HCT116 (cell line): Measurements from ENCODE around the gene CBX8. TPM values are rescaled to one million over a fixed set of nuclear protein-coding genes. Genes with fewer than 3 reads are reported as not detected.

ENCODE experiments used
- ATAC-seq: fragments of 200-7000 bp; cut with Tn5 transposase; 2 replicates; pipeline ENCODE4 v1.9.1; 2020; ENCODE audit warnings: mild to moderate bottlenecking, moderate library complexity
- BruUV-seq: library from RNA; stranded (reverse); fragments of 400-500 nt; replicated peaks from 2 replicates; lab custom pipeline; 2021; lab: Mats Ljungman, UMichigan
- CTCF ChIA-PET: fragments of 300-600 bp; sonication (Branson Sonifier 250); formaldehyde crosslinking; loops from one replicate; lab custom pipeline; 2021; ENCODE audit warnings: antibody characterized with exemption; lab: Charles Lee
- POLR2A ChIA-PET: fragments of 300-600, 350-600 bp; sonication (Branson Sonifier 250); formaldehyde crosslinking; loops from one replicate; lab custom pipeline; 2021; ENCODE audit warnings: antibody characterized with exemption; lab: Charles Lee
- RAD21 ChIA-PET, 2 experiments: fragments of 300-600 bp; sonication (Branson Sonifier 250); formaldehyde crosslinking; loops; one replicate each; lab custom pipeline; 2023; ENCODE audit warnings: low total read pairs in 2 of 2; ENCODE audit not compliant: uncharacterized antibody in 2 of 2, unreplicated experiment in 2 of 2, low non-redundant PET in 1 of 2; lab: Charles Lee
- DNase-seq: peaks from one replicate; pipeline ENCODE4 v3.0.0-alpha.2; 2010; ENCODE audit warnings: low read depth, low spot score
- H2AFZ ChIP-seq: fragments of 200-600 bp; shearing (Covaris generic), sonication (generic); 2 replicates; pipeline ENCODE4 v1.6.1; 2017; ENCODE audit warnings: low read depth, mixed run types, mixed read lengths, antibody characterized with exemption, low read length; ENCODE audit not compliant: poor library complexity, severe bottlenecking
- H3K27ac ChIP-seq: 2 replicates; pipeline ENCODE4 v1.5.1; 2012; ENCODE audit warnings: low read depth, low read length
- H3K27me3 ChIP-seq: fragments of 200-600 bp; sonication (generic); 2 replicates; pipeline ENCODE4 v1.6.1; 2016; ENCODE audit warnings: mixed run types, low read length, mixed read lengths; ENCODE audit not compliant: insufficient read depth
- H3K36me3 ChIP-seq, 2 experiments: fragments of 200-500 bp in 1 of 2; fragments of 200-600 bp in 1 of 2; sonication (Bioruptor generic) in 1 of 2; sonication (generic) in 1 of 2; 2 replicates each; pipeline versions ENCODE4 v1.5.1 to v1.6.1; 2014 to 2016; ENCODE audit warnings: low read length in 2 of 2, inconsistent platforms in 1 of 2, mixed read lengths in 1 of 2, mixed run types in 1 of 2; ENCODE audit not compliant: insufficient read depth in 2 of 2, control insufficient read depth in 1 of 2
- H3K4me1 ChIP-seq, 2 experiments: fragments of 200-600 bp in 1 of 2; sonication (generic) in 1 of 2; 2 replicates each; pipeline versions ENCODE4 v1.5.1 to v1.6.1; 2012 to 2017; ENCODE audit warnings: low read length in 2 of 2, inconsistent platforms in 1 of 2, mild to moderate bottlenecking in 1 of 2, mixed read lengths in 1 of 2, mixed run types in 1 of 2, moderate library complexity in 1 of 2; ENCODE audit not compliant: insufficient read depth in 2 of 2, control insufficient read depth in 1 of 2
- H3K4me2 ChIP-seq: fragments of 200-600 bp; sonication (generic); 2 replicates; pipeline ENCODE4 v1.6.1; 2017; ENCODE audit warnings: mixed run types, low read length, mixed read lengths
- H3K4me3 ChIP-seq, 2 experiments: fragments of 200-600 bp in 1 of 2; sonication (generic) in 1 of 2; replicated peaks in 1 of 2; 2 replicates each; pipeline ENCODE4 v1.5.1; 2011 to 2016; ENCODE audit warnings: low read length in 2 of 2, control low read depth in 1 of 2, low read depth in 1 of 2, mild to moderate bottlenecking in 1 of 2, mixed read lengths in 1 of 2, mixed run types in 1 of 2
- H3K79me2 ChIP-seq: fragments of 200-600 bp; sonication (generic); 2 replicates; pipeline ENCODE4 v1.6.1; 2017; ENCODE audit warnings: mild to moderate bottlenecking, mixed run types, low read length, moderate library complexity, mixed read lengths; ENCODE audit not compliant: insufficient read depth
- H3K9ac ChIP-seq: fragments of 200-600 bp; sonication (generic); 2 replicates; pipeline ENCODE4 v1.6.1; 2016; ENCODE audit warnings: low read length, mixed read lengths
- H3K9me2 ChIP-seq: fragments of 200-600 bp; sonication (generic), shearing (Covaris generic); 2 replicates; pipeline ENCODE4 v1.6.1; 2017; ENCODE audit warnings: mixed run types, mild to moderate bottlenecking, moderate library complexity; ENCODE audit not compliant: insufficient read depth
- H3K9me3 ChIP-seq, 2 experiments: fragments of 200-500 bp in 1 of 2; fragments of 200-600 bp in 1 of 2; sonication (Bioruptor generic) in 1 of 2; sonication (generic) in 1 of 2; 2 replicates each; pipeline ENCODE4 v1.6.1; 2014 to 2017; ENCODE audit warnings: low read length in 2 of 2, mixed read lengths in 2 of 2, inconsistent platforms in 1 of 2, low read depth in 1 of 2, mild to moderate bottlenecking in 1 of 2, mixed run types in 1 of 2, moderate library complexity in 1 of 2; ENCODE audit not compliant: control insufficient read depth in 1 of 2, insufficient read depth in 1 of 2
- H4K20me1 ChIP-seq: fragments of 200-600 bp; sonication (generic), shearing (Covaris generic); 2 replicates; pipeline ENCODE4 v1.6.1; 2017; ENCODE audit warnings: mixed run types, mild to moderate bottlenecking, moderate library complexity; ENCODE audit not compliant: insufficient read depth
- CTCF ChIP-seq, 3 experiments: fragments of 200-600 bp in 1 of 3; sonication (generic) in 1 of 3; IDR thresholded peaks in 2 of 3; conservative IDR thresholded peaks in 1 of 3; 2 replicates each; pipeline ENCODE4 v1.5.1; 2012 to 2017; ENCODE audit warnings: low read depth in 2 of 3, low read length in 2 of 3, antibody characterized with exemption in 1 of 3, borderline replicate concordance in 1 of 3, control low read depth in 1 of 3, mild to moderate bottlenecking in 1 of 3, mixed read lengths in 1 of 3, mixed run types in 1 of 3, moderate library complexity in 1 of 3; ENCODE audit not compliant: insufficient read depth in 1 of 3
- ELF1 ChIP-seq: IDR thresholded peaks from 2 replicates; pipeline ENCODE4 v1.6.1; 2012; ENCODE audit warnings: low read depth, borderline replicate concordance
- EZH2 ChIP-seq: fragments of 200-600 bp; sonication (generic); IDR thresholded peaks from 2 replicates; pipeline ENCODE4 v1.6.1; 2017; ENCODE audit warnings: antibody characterized with exemption, mixed run types
- MAX ChIP-seq: IDR thresholded peaks from 2 replicates; pipeline ENCODE4 v1.6.1; 2012
- POLR2A ChIP-seq: IDR thresholded peaks from 2 replicates; pipeline ENCODE4 v1.7.0; 2011; ENCODE audit warnings: borderline replicate concordance; ENCODE audit not compliant: insufficient read depth, insufficient read length; ENCODE audit errors: extremely low read depth
- POLR2AphosphoS5 ChIP-seq: IDR thresholded peaks from 2 replicates; pipeline ENCODE4 v1.6.1; 2011; ENCODE audit warnings: mild to moderate bottlenecking, low read depth, low read length, moderate library complexity
- RAD21 ChIP-seq: IDR thresholded peaks from 2 replicates; pipeline ENCODE4 v1.6.1; 2012; ENCODE audit warnings: low read depth, mild to moderate bottlenecking
- SIN3A ChIP-seq: IDR thresholded peaks from 2 replicates; pipeline ENCODE4 v1.6.1; 2012; ENCODE audit warnings: low read depth
- ZBTB33 ChIP-seq: IDR thresholded peaks from 2 replicates; pipeline ENCODE4 v1.6.1; 2011; ENCODE audit warnings: mild to moderate bottlenecking, low read length, moderate library complexity; ENCODE audit not compliant: insufficient replicate concordance; ENCODE audit errors: extremely low read depth
- ZNF274 ChIP-seq: fragments of 200-500 bp; sonication (Bioruptor generic); IDR thresholded peaks from 2 replicates; pipeline ENCODE4 v1.6.1; 2014; ENCODE audit warnings: mild to moderate bottlenecking, low read depth, low read length, inconsistent platforms
- intact Hi-C: fragments of 100-400 bp; cut with micrococcal nuclease; formaldehyde crosslinking; loops from 2 replicates; pipeline ENCODE4 v1.10.0; 2022
- total RNA-seq: library from RNA; stranded (reverse); gene quantifications from one replicate; pipeline ENCODE4 v1.2.1, GENCODE V29; 2021; ENCODE audit not compliant: unreplicated experiment

CBX8 gene
- total RNA-seq, 1 experiment from 2014 or later = 29.0 TPM

GRCh38 chr17:79750650-79751545 is 46.0 kb downstream of the CBX8 start:
- DNase-seq (no peak), ATAC-seq (no peak)
- H3K27me3 ChIP-seq = no peaks in the 10 kb centered on the region
- ChIA-PET CTCF (interaction anchor here (4.9 kb wide), 1 partner anchor 10 kb away, joined by 31 read pairs; no protein-coding TSS in a partner anchor), POLR2A (interaction anchor here (1.4 kb wide), 1 partner anchor 86 kb away, joined by 3 read pairs; no protein-coding TSS in a partner anchor), RAD21 (no interaction called here)
- no peak overlapping the region for H2AFZ ChIP-seq
- no peak overlapping the region for H3K4me3 ChIP-seq
- intact Hi-C loops = no loop called here
- H3K79me2 ChIP-seq = no peaks in the 10 kb centered on the region
- H3K36me3 ChIP-seq = no peaks in the 10 kb centered on the region
- 0 out of 2 replicates have a peak overlapping the region, but pooled peaks have one; percentile 9 for H3K4me2 ChIP-seq
- H3K9me3 ChIP-seq = no peaks in the 10 kb centered on the region
- H3K9me2 ChIP-seq = no peaks in the 10 kb centered on the region
- no peak for TF ChIP-seq SIN3A
- TF ChIP-seq MAX = 0 out of 2 replicates have a peak, but pooled peaks have one; percentile 21
- no peak overlapping the region for H3K27ac ChIP-seq
- no TSS peak for BruUV-seq
- peaks cover 10 to 25% of the 10 kb centered on the region in 2 experiments; a peak in 3 of 4 replicates for H3K4me1 ChIP-seq
- no peaks in the 10 kb centered on the region for H4K20me1 ChIP-seq
- no peak overlapping the region for H3K9ac ChIP-seq

GRCh38 chr17:79749958-79750357 is 46.9 kb downstream of the CBX8 start:
- Histone ChIP-seq H3K9me3 (no peaks in the 10 kb centered on the region), H4K20me1 (no peaks in the 10 kb centered on the region), H3K4me1 (peaks cover 11 to 32% of the 10 kb centered on the region in 2 experiments; a peak in 3 of 4 replicates), H3K9me2 (no peaks in the 10 kb centered on the region), H3K27ac (no peak overlapping the region), H3K36me3 (no peaks in the 10 kb centered on the region), H2AFZ (peak overlapping the region; percentile 10), H3K4me2 (no peak overlapping the region), H3K27me3 (no peaks in the 10 kb centered on the region), H3K79me2 (no peaks in the 10 kb centered on the region), H3K9ac (no peak overlapping the region), H3K4me3 (no peak overlapping the region)
- RAD21 ChIA-PET = no interaction called here
- DNase-seq (no peak), ATAC-seq (no peak)
- BruUV-seq = no TSS peak
- TF ChIP-seq ELF1 (no peak), SIN3A (no peak), POLR2AphosphoS5 (no peak), ZBTB33 (no peak), ZNF274 (no peak), EZH2 (no peak), CTCF (IDR thresholded peaks at IDR 0.05 in 2 of 3, conservative IDR thresholded peaks at IDR 0.05 in 1 of 3; ENCODE audit: borderline replicate concordance in 1 of 3, insufficient read depth in 1 of 3, low read depth in 2 of 3, low read length in 2 of 3) (no peak), POLR2A (no peak), RAD21 (no peak)
- intact Hi-C loops = no loop called here
- POLR2A ChIA-PET = no interaction called here
- CTCF ChIA-PET = interaction anchor here (0.6 to 4.9 kb wide), 3 partner anchors 9 to 284 kb away, joined by 3 to 31 read pairs (median 3); no protein-coding TSS in a partner anchor
